ENCODE data around the gene GNPTG.
"Not testable (repeated sequence)": the region's sequence is repeated elsewhere in the genome, so short reads cannot be mapped to it uniquely, and the experiment has no call there.

The GNPTG gene

GRCh38 chr16:1319041-1319440 lies 32.7 kb upstream of the GNPTG start:
- DNase-seq (ENCODE audit: low read depth in 3 of 3): no peak

GRCh38 chr16:1320097-1320496 lies 31.6 kb upstream of the GNPTG start:
- DNase-seq (ENCODE audit: low read depth in 3 of 3): no peak

GRCh38 chr16:1320658-1321240 lies 31.0 kb upstream of the GNPTG start:
- DNase-seq (ENCODE audit: low read depth in 3 of 3): no peak

GRCh38 chr16:1322407-1322806 lies 29.3 kb upstream of the GNPTG start:
- no peak for DNase-seq (ENCODE audit: low read depth in 3 of 3)

GRCh38 chr16:1323296-1324239 lies 28.2 kb upstream of the GNPTG start:
- DNase-seq (ENCODE audit: low read depth in 3 of 3): no peak

GRCh38 chr16:1324286-1324826 lies 27.4 kb upstream of the GNPTG start:
- DNase-seq (ENCODE audit: low read depth in 3 of 3): no peak

- DNase-seq (ENCODE audit: low read depth in 3 of 3): no peak
Measured at GRCh38 chr16:1325261-1325660, 26.5 kb upstream of the GNPTG start.

- DNase-seq (ENCODE audit: low read depth in 3 of 3): no peak
Measured at GRCh38 chr16:1325673-1326371, 25.9 kb upstream of the GNPTG start.

GRCh38 chr16:1326391-1326790 lies 25.3 kb upstream of the GNPTG start:
- DNase-seq (ENCODE audit: low read depth in 3 of 3): no peak

GRCh38 chr16:1326946-1327618 lies 24.6 kb upstream of the GNPTG start:
- DNase-seq (ENCODE audit: low read depth in 3 of 3): no peak

GRCh38 chr16:1327619-1327947 lies 24.1 kb upstream of the GNPTG start:
- no peak for DNase-seq (ENCODE audit: low read depth in 3 of 3)

- DNase-seq (ENCODE audit: low read depth in 3 of 3): not testable (repeated sequence)
Measured at GRCh38 chr16:1328136-1328535, 23.6 kb upstream of the GNPTG start.

GRCh38 chr16:1328961-1329360 lies 22.8 kb upstream of the GNPTG start:
- DNase-seq (ENCODE audit: low read depth in 3 of 3): not testable (repeated sequence)

- no peak for DNase-seq (ENCODE audit: low read depth in 3 of 3)
Measured at GRCh38 chr16:1330260-1330914, 21.3 kb upstream of the GNPTG start.

- DNase-seq (ENCODE audit: low read depth in 3 of 3): no peak
Measured at GRCh38 chr16:1330931-1331711, 20.6 kb upstream of the GNPTG start.

GRCh38 chr16:1331712-1332617 lies 19.8 kb upstream of the GNPTG start:
- no peak for DNase-seq (ENCODE audit: low read depth in 3 of 3)

- DNase-seq (ENCODE audit: low read depth in 3 of 3): no peak
Measured at GRCh38 chr16:1332618-1333148, 19.0 kb upstream of the GNPTG start.

GRCh38 chr16:1333149-1333812 lies 18.4 kb upstream of the GNPTG start, which contains the start of gene BAIAP3:
TSS of gene BAIAP3 (plus strand) at chr16:1333645. CDS start at chr16:1338550, 4,905 bp downstream.
- no peak for DNase-seq (ENCODE audit: low read depth in 3 of 3)
